ENCODE measurements around the gene DUOX2. TPM values are rescaled to one million over a fixed set of nuclear protein-coding genes. Genes with fewer than 3 reads are reported as not detected.

DUOX2 gene
- 1 to 10 TPM; 1.2 to 4.8 TPM for total RNA-seq
- 2.6 TPM for polyA plus RNA-seq (ENCODE audit: insufficient read depth, low read depth, low replicate concordance)
- long read RNA-seq, donor 1: 0 reads
- long read RNA-seq, donor 2: 0 reads

DNA sequence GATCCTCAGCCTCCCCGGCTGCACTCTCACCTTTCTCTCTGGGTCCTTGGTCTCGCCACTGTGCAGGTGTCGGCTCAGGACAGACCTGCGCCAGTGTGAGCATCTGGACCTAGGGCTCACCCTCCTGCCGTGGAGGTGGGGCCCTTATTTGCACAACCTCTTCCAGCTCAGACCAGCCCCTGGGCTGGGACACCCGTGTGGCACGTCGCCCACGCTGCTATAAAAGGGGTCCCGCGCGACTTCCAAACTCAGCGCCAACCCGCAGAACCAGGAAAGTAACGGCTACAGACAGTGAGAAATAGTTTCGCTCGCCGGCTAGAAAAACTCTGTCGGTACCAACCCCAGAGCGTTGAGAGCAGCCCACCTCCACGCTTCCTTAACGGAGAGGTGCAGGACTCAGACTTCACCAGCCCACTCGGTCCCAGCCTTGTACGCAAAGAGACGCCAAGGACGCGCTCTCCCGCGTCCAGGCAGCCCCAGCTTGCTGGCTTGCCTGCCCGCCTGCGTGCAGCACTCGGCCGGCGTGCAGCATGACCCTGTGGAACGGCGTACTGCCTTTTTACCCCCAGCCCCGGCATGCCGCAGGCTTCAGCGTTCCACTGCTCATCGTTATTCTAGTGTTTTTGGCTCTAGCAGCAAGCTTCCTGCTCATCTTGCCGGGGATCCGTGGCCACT is at the start of gene DUOX2, which contains the start of gene DUOXA2:
Gene DUOX2, minus strand, starts transcription at position 97 of the 675 bp plus-strand sequence. CDS start 761 bp downstream, outside the sequence.
Gene DUOXA2, plus strand, starts transcription at position 251 of the 675 bp plus-strand sequence. Its CDS starts 280 bp downstream, at position 531.
- DNase-seq: no peak
- H3K4me1 ChIP-seq: peaks cover 17% of the 10 kb centered on the region
- 0 to 1% methylated on average over 30 to 42 of the region's 42 CpGs for WGBS, 2 donors
- TF ChIP-seq, protein P1, sequence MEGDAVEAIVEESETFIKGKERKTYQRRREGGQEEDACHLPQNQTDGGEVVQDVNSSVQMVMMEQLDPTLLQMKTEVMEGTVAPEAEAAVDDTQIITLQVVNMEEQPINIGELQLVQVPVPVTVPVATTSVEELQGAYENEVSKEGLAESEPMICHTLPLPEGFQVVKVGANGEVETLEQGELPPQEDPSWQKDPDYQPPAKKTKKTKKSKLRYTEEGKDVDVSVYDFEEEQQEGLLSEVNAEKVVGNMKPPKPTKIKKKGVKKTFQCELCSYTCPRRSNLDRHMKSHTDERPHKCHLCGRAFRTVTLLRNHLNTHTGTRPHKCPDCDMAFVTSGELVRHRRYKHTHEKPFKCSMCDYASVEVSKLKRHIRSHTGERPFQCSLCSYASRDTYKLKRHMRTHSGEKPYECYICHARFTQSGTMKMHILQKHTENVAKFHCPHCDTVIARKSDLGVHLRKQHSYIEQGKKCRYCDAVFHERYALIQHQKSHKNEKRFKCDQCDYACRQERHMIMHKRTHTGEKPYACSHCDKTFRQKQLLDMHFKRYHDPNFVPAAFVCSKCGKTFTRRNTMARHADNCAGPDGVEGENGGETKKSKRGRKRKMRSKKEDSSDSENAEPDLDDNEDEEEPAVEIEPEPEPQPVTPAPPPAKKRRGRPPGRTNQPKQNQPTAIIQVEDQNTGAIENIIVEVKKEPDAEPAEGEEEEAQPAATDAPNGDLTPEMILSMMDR (IDR thresholded peaks at IDR 0.05): no peak
- TF ChIP-seq POLR2A (IDR thresholded peaks at IDR 0.05): no peak
- H3K36me3 ChIP-seq (ENCODE audit: low read depth, missing control alignments): no peaks in the 10 kb centered on the region
- no peaks in the 10 kb centered on the region for H3K27me3 ChIP-seq
- no peaks in the 10 kb centered on the region for H3K9me3 ChIP-seq
- no peak within 1 kb of the TSS for H3K27ac ChIP-seq
- intact Hi-C loops (cut with DNase I; ENCODE audit: low total_unique reads): no loop called here
- H3K4me3 ChIP-seq: no peak within 1 kb of the TSS

DNA sequence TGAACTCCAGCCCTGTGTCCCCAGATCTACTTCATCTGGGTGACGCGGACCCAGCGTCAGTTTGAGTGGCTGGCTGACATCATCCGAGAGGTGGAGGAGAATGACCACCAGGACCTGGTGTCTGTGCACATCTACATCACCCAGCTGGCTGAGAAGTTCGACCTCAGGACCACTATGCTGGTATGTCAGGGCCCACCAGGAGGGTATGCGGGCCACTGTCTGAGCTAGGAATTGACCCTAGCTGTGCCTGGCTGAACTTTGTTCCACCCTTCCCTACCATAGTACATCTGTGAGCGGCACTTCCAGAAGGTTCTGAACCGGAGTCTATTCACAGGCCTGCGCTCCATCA is 49.5 kb upstream of the DUOX2 start:
- Histone ChIP-seq H3K27ac (no peak overlapping the region), H3K9me3 (no peaks in the 10 kb centered on the region), H3K4me1 (peaks cover 13% of the 10 kb centered on the region), H3K27me3 (no peaks in the 10 kb centered on the region), H3K4me3 (no peak overlapping the region), H3K36me3 (ENCODE audit: low read depth, missing control alignments) (no peaks in the 10 kb centered on the region)
- TF ChIP-seq, protein P1 (IDR thresholded peaks at IDR 0.05): no peak
- TF ChIP-seq POLR2A (IDR thresholded peaks at IDR 0.05): no peak
- no peak for DNase-seq
- intact Hi-C loops (cut with DNase I; ENCODE audit: low total_unique reads): no loop called here
- WGBS, 2 donors: 88% methylated on average over 9 of the region's 9 CpGs

- H3K27me3 ChIP-seq: no peaks in the 10 kb centered on the region
- intact Hi-C loops (cut with DNase I; ENCODE audit: low total_unique reads): no loop called here
- no peaks in the 10 kb centered on the region for H3K36me3 ChIP-seq (ENCODE audit: low read depth, missing control alignments)
- no peaks in the 10 kb centered on the region for H3K9me3 ChIP-seq
- H3K27ac ChIP-seq: no peak overlapping the region
- 16 to 47% methylated on average over 5 to 7 of the region's 7 CpGs for WGBS, 2 donors
- peaks cover 13% of the 10 kb centered on the region for H3K4me1 ChIP-seq
- no peak for TF ChIP-seq POLR2A (IDR thresholded peaks at IDR 0.05)
- TF ChIP-seq, protein P1 (IDR thresholded peaks at IDR 0.05): peak; percentile 59 to 73 (median 61)
- no peak overlapping the region for H3K4me3 ChIP-seq
- DNase-seq: peak; percentile 87
Observed at GRCh38 chr15:45162771-45163507, 49.0 kb upstream of the DUOX2 start.

DNA sequence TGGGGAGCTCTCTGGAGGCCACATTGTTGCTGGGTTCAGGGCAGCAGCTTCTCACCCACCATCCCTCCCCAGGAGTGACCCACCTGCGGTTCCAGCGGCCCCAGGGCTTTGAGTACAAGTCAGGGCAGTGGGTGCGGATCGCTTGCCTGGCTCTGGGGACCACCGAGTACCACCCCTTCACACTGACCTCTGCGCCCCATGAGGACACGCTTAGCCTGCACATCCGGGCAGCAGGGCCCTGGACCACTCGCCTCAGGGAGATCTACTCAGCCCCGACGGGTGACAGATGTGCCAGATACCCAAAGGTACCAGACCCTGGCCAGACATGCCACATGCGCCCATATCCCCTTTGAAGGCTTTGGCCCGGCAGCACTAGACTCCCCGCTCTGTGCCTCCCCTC is 47.7 kb upstream of the DUOX2 start:
- no peak for DNase-seq
- Histone ChIP-seq H3K27me3 (no peaks in the 10 kb centered on the region), H3K9me3 (no peaks in the 10 kb centered on the region), H3K27ac (no peak overlapping the region), H3K36me3 (ENCODE audit: low read depth, missing control alignments) (no peaks in the 10 kb centered on the region), H3K4me1 (peaks cover 13% of the 10 kb centered on the region), H3K4me3 (no peak overlapping the region)
- TF ChIP-seq POLR2A (IDR thresholded peaks at IDR 0.05): no peak
- TF ChIP-seq, protein P1 (IDR thresholded peaks at IDR 0.05): no peak
- WGBS, 2 donors: 86 to 87% methylated on average over 10 to 14 of the region's 14 CpGs
- intact Hi-C loops (cut with DNase I; ENCODE audit: low total_unique reads): no loop called here

All from testis (tissue), 5 donors.